K562 (cell line): Measurements from ENCODE around the gene RMC1. TPM values are rescaled to one million over a fixed set of nuclear protein-coding genes. Genes with fewer than 3 reads are reported as not detected.

Experiments used
- ATAC-seq: fragments of 200-7000 bp; cut with Tn5 transposase; 3 replicates; pipeline ENCODE4 v1.9.1; 2020; ENCODE audit warnings: moderate library complexity
- BruUV-seq: library from RNA; stranded (reverse); fragments of 400-500 nt; replicated peaks from 2 replicates; lab custom pipeline; 2021; lab: Mats Ljungman, UMichigan
- CTCF ChIA-PET: fragments of 300-600 bp; formaldehyde crosslinking; extraction: SDS; loops from one replicate; lab custom pipeline; 2021; ENCODE audit warnings: low intra/inter-chr PET ratio; lab: Yijun Ruan, JAX
- POLR2A ChIA-PET: fragments of 300-600, 350-650 bp; sonication (Branson Sonifier 250); formaldehyde crosslinking; extraction: SDS; loops from one replicate; lab custom pipeline; 2021; ENCODE audit warnings: antibody characterized with exemption, inconsistent platforms; lab: Yijun Ruan, JAX
- DNase-seq, 4 experiments: peaks; one replicate each; pipeline versions ENCODE4 v3.0.0 to v3.0.0-alpha.2; 2011 to 2018; ENCODE audit warnings: low spot score in 3 of 4, mixed read lengths in 3 of 4; ENCODE audit errors: extremely low read depth in 1 of 4
- FAIRE-seq: peaks from 2 replicates; lab custom pipeline; 2011; peaks lifted over from hg19 to GRCh38; lab: Jason Lieb, UNC
- H2AFZ ChIP-seq: 2 replicates; pipeline ENCODE4 v1.6.0; 2011; ENCODE audit warnings: low read depth, low read length, control low read depth, inconsistent platforms
- H3K27ac ChIP-seq: fragments of 200-600 bp; 3 replicates; pipeline ENCODE4 v1.8.0; 2011; ENCODE audit warnings: low read depth, mild to moderate bottlenecking, control low read depth, inconsistent platforms, low read length, moderate library complexity, mixed read lengths; ENCODE audit errors: extremely low read depth
- H3K27me3 ChIP-seq, 2 experiments: fragments of 300-600 bp in 1 of 2; 2 replicates in 1 of 2; 3 replicates in 1 of 2; pipeline versions ENCODE4 v1.6.0 to v1.8.0; 2011; ENCODE audit warnings: inconsistent platforms in 2 of 2, low read length in 2 of 2, mild to moderate bottlenecking in 1 of 2, mixed read lengths in 1 of 2, moderate library complexity in 1 of 2; ENCODE audit not compliant: control insufficient read depth in 2 of 2, insufficient read depth in 2 of 2
- H3K36me3 ChIP-seq: fragments of 300-600 bp; 3 replicates; pipeline ENCODE4 v1.8.0; 2011; ENCODE audit warnings: mild to moderate bottlenecking, low read length, inconsistent platforms; ENCODE audit not compliant: control insufficient read depth, insufficient read depth
- H3K4me1 ChIP-seq, 2 experiments: fragments of 200-600 bp in 1 of 2; replicated peaks in 1 of 2; 2 replicates in 1 of 2; 3 replicates in 1 of 2; pipeline versions ENCODE4 v1.5.1 to v1.8.0; 2011; ENCODE audit warnings: inconsistent platforms in 2 of 2, low read length in 2 of 2, mild to moderate bottlenecking in 1 of 2, mixed read lengths in 1 of 2, moderate library complexity in 1 of 2; ENCODE audit not compliant: control insufficient read depth in 2 of 2, insufficient read depth in 2 of 2
- H3K4me2 ChIP-seq: 2 replicates; pipeline ENCODE4 v1.6.1; 2011; ENCODE audit warnings: low read length, control low read depth, inconsistent platforms, mixed read lengths; ENCODE audit not compliant: insufficient read depth
- H3K4me3 ChIP-seq: fragments of 200-600 bp; sonication (generic), shearing (Covaris generic); 2 replicates; pipeline ENCODE4 v1.5.1; 2016; ENCODE audit warnings: control low read depth, inconsistent platforms
- H3K79me2 ChIP-seq: fragments of 200-600 bp; 3 replicates; pipeline ENCODE4 v1.8.0; 2011; ENCODE audit warnings: low read length, inconsistent platforms; ENCODE audit not compliant: control insufficient read depth, insufficient read depth
- H3K9ac ChIP-seq, 2 experiments: 2 replicates each; pipeline versions ENCODE4 v1.6.0 to v1.6.1; 2011; ENCODE audit warnings: low read depth in 2 of 2, low read length in 2 of 2, control low read depth in 1 of 2, inconsistent platforms in 1 of 2, mild to moderate bottlenecking in 1 of 2, mixed read lengths in 1 of 2; ENCODE audit not compliant: insufficient read depth in 1 of 2
- H3K9me1 ChIP-seq: one replicate; pipeline ENCODE4 v1.6.0; 2011; ENCODE audit warnings: inconsistent platforms, mild to moderate bottlenecking, low read length, moderate library complexity; ENCODE audit not compliant: control insufficient read depth, insufficient read depth
- H3K9me3 ChIP-seq: replicated peaks from 2 replicates; pipeline ENCODE4 v1.5.1; 2011; ENCODE audit warnings: low read depth, low read length, inconsistent platforms; ENCODE audit not compliant: control insufficient read depth, insufficient read depth
- H4K20me1 ChIP-seq: replicated peaks from 2 replicates; pipeline ENCODE4 v1.6.1; 2011; ENCODE audit warnings: low read length, inconsistent platforms, mixed read lengths; ENCODE audit not compliant: control insufficient read depth, insufficient read depth
- CCNT2 ChIP-seq: IDR thresholded peaks from 2 replicates; pipeline ENCODE4 v1.6.1; 2011; ENCODE audit warnings: borderline replicate concordance, low read depth, mild to moderate bottlenecking, moderate library complexity, mixed read lengths, low read length; ENCODE audit not compliant: insufficient read length; ENCODE audit errors: extremely low read depth
- GABPA ChIP-seq: fragments of 200-800 bp; sonication (Bioruptor generic); conservative IDR thresholded peaks from 2 replicates; pipeline ENCODE4 v1.6.1; 2016; ENCODE audit warnings: low read depth, missing genetic modification characterization, missing compliant biosample characterization
- MBD2 ChIP-seq: sonication (generic); IDR thresholded peaks from 2 replicates; pipeline ENCODE4 v1.6.1; 2016; ENCODE audit warnings: low read depth, borderline replicate concordance
- MTA2 ChIP-seq: fragments of 450-650 bp; IDR thresholded peaks from 2 replicates; pipeline ENCODE4 v1.6.1; 2016; ENCODE audit warnings: low read depth
- NR3C1 ChIP-seq: sonication (generic); formaldehyde crosslinking; IDR thresholded peaks from 2 replicates; pipeline ENCODE4 v1.8.1; 2022; ENCODE audit warnings: missing genetic modification reagents
- POLR2AphosphoS2 ChIP-seq: IDR thresholded peaks from 2 replicates; pipeline ENCODE4 v1.6.1; 2012; ENCODE audit warnings: low read length, improper control_type of control experiment
- POLR2B ChIP-seq: fragments of 450-650 bp; IDR thresholded peaks from 2 replicates; pipeline ENCODE4 v1.6.1; 2018; ENCODE audit warnings: low read depth; ENCODE audit not compliant: partially characterized antibody
- SP2 ChIP-seq: IDR thresholded peaks from 2 replicates; pipeline ENCODE4 v1.6.1; 2011; ENCODE audit warnings: mild to moderate bottlenecking, low read depth, low read length, moderate library complexity; ENCODE audit not compliant: poor library complexity, severe bottlenecking; ENCODE audit errors: extremely low read depth
- SPI1 ChIP-seq: IDR thresholded peaks from 2 replicates; pipeline ENCODE4 v1.6.1; 2011; ENCODE audit warnings: low read depth, low read length, control low read depth, borderline replicate concordance
- SUPT5H ChIP-seq: fragments of 450-650 bp; IDR thresholded peaks from 2 replicates; pipeline ENCODE4 v1.6.1; 2016
- TAF1 ChIP-seq: IDR thresholded peaks from 2 replicates; pipeline ENCODE4 v1.6.1; 2011; ENCODE audit warnings: mild to moderate bottlenecking, low read length, moderate library complexity; ENCODE audit not compliant: insufficient read depth, control insufficient read depth, severe bottlenecking; ENCODE audit errors: extremely low read depth
- ZKSCAN1 ChIP-seq: fragments of 150-350 bp; IDR thresholded peaks from 2 replicates; pipeline ENCODE4 v1.6.1; 2016; ENCODE audit warnings: low read depth, low read length
- ZNF121 ChIP-seq: sonication (generic); formaldehyde crosslinking; conservative IDR thresholded peaks from 2 replicates; pipeline ENCODE4 v1.8.0; 2022; ENCODE audit warnings: missing genetic modification reagents
- ZNF197 ChIP-seq: fragments of 200-800 bp; sonication (Bioruptor generic); IDR thresholded peaks from 2 replicates; pipeline ENCODE4 v1.6.1; 2016; ENCODE audit warnings: low read depth, missing genetic modification characterization, missing compliant biosample characterization
- ZNF212 ChIP-seq: fragments of 450-650 bp; formaldehyde crosslinking; IDR thresholded peaks from 2 replicates; pipeline ENCODE4 v1.4.0; 2020; ENCODE audit warnings: mild to moderate bottlenecking
- ZNF224 ChIP-seq: sonication (generic); formaldehyde crosslinking; IDR thresholded peaks from 2 replicates; pipeline ENCODE4 v1.8.0; 2022; ENCODE audit warnings: mild to moderate bottlenecking, missing genetic modification reagents
- ZNF23 ChIP-seq: fragments of 250-450 bp; sonication (Bioruptor Pico); IDR thresholded peaks from 2 replicates; pipeline ENCODE4 v1.4.0; 2020; ENCODE audit warnings: mild to moderate bottlenecking
- WGBS: fragments of 100-300 bp; shearing (Covaris generic); methylation state at CpG from one replicate; pipeline ENCODE4 v1.1.6; 2016; ENCODE audit warnings: low coverage, mixed read lengths; ENCODE audit not compliant: insufficient coverage; ENCODE audit errors: missing lambda C conversion rate; 5-methylcytosine and 5-hydroxymethylcytosine counted together
- in situ Hi-C: fragments of 300-500 bp; cut with MboI; formaldehyde crosslinking; loops from 4 replicates; pipeline ENCODE4 v1.15.0; 2018; ENCODE audit warnings: inconsistent platforms, mixed read lengths
- intact Hi-C: fragments of 100-400 bp; cut with micrococcal nuclease; formaldehyde crosslinking; loops from 2 replicates; pipeline ENCODE4 v1.14.2; 2022
- polyA plus RNA-seq, 8 experiments: library from polyadenylated mRNA; depleted of rRNA in 4 of 8; stranded (reverse) in 5 of 8; unstranded in 3 of 8; fragments of >200 nt; fragmentation: Nextera tagmentation in 2 of 8; fragmentation: Illumina TruSeq in 1 of 8; extraction: Ambion mirVana in 2 of 8; extraction: Trizol in 1 of 8; gene quantifications; 2 replicates each; pipeline versions ENCODE4 v1.2.1 to v1.2.3, GENCODE V29; 2011 to 2014; ENCODE audit warnings: inconsistent platforms in 1 of 8, missing spikeins in 1 of 8
- total RNA-seq, 7 experiments: library from RNA; depleted of rRNA in 6 of 7; stranded (reverse); fragments of >200 nt in 6 of 7; fragmentation: Illumina TruSeq in 2 of 7; extraction: Trizol in 2 of 7; gene quantifications; 2 replicates each; pipeline versions ENCODE4 v1.2.1 to v1.2.3, GENCODE V29; 2011 to 2021; ENCODE audit warnings: low replicate concordance in 1 of 7
- TF ChIP-seq, protein P1 (sequence below), 2 experiments: fragments of 450-650 bp in 1 of 2; sonication (generic) in 1 of 2; formaldehyde crosslinking; conservative IDR thresholded peaks; 2 replicates each; pipeline versions ENCODE4 v1.4.0 to v1.8.1; 2020 to 2022; ENCODE audit warnings: mild to moderate bottlenecking in 1 of 2, missing genetic modification reagents in 1 of 2
- TF ChIP-seq, protein P2 (sequence below): IDR thresholded peaks from 2 replicates; pipeline ENCODE4 v1.6.1; 2011; ENCODE audit not compliant: insufficient read length; ENCODE audit errors: extremely low read depth

RMC1 gene
- total and polyA plus RNA-seq, 9 of the 15 experiments (the other 6 are each of a cell fraction or from before 2014, with no cell fraction given) = 7.5 to 42.4 (median 35.5) TPM

DNA sequence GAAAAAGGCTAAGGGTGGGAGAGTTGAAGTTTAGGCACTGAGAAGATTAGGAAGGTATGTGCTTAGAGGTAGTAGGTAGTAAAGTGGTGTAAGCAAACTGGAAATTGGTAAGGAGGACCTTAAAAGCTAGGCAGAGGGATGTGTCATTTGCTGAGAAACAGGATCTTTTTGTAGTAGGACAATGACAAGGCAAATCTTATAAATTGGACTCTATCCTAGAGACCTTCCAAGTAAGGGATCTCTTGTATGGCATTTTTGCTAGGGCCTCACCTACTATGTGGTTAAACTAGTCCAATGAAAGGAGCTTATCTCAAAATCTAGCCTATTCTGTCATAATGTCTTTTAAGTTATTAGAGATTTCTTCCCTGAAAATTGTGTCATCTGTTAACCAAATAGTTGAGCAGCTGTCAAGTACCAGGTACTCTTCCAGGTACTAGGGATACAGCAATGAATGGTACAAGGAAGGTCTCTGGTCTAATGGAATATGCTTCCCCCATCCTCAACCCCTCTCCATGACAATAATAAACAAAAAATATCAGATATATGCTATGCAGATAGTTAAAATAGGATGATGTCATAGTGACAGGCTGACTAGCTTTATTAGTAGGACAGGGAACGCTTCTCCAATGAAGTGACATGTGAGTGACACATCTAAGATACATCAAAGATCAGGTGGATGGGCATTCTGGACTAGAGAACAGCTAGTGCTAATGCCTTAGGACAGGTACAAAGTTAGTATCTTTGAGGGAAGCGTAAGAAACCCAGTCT, 32.5 kb upstream of the RMC1 start (continued):
- TF ChIP-seq ZNF197 (no peak), ZNF212 (CRISPR knock-in tag) (no peak), GABPA (tag) (no peak)

DNA sequence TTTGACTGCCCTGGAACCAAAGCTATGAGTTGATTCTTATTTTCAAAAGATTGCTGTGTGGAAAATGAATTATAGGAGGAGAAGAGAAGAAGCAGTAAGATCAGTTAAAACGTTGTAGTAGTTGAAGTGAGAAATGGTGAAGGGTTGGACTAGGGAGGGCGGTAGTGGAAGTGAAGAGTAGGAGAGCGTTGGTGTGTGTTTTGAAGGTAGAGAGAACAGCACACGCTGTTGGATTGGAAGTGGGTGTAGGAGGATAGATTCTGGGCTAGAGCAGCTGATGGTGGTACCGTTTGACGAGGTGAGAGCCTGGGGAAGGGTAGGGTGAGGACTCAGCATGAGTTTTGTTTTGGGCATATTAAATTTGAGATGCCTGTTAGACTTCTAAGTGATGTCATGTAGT, 31.8 kb upstream of the RMC1 start:
- Histone ChIP-seq H3K27me3 (no peaks in the 10 kb centered on the region), H3K9me1 (no peaks in the 10 kb centered on the region), H3K79me2 (no peaks in the 10 kb centered on the region), H3K36me3 (peaks cover 88% of the 10 kb centered on the region), H3K9me3 (no peaks in the 10 kb centered on the region), H3K4me2 (no peak overlapping the region), H3K27ac (no peak overlapping the region), H4K20me1 (no peaks in the 10 kb centered on the region), H3K4me3 (no peak overlapping the region), H3K9ac (no peak overlapping the region), H2AFZ (no peak overlapping the region), H3K4me1 (no peaks in the 10 kb centered on the region)
- no peak for DNase-seq
- ATAC-seq = 0 out of 3 replicates have a peak, but pooled peaks have one; percentile 26
- intact Hi-C loops = no loop called here
- CTCF ChIA-PET = no interaction called here
- WGBS = 80% methylated on average over 6 of the region's 6 CpGs
- in situ Hi-C loops = no loop called here
- POLR2A ChIA-PET = interaction anchor here (1.0 to 1.6 kb wide), 4 partner anchors 9 to 16 kb away, joined by 3 to 6 read pairs (median 6); no protein-coding TSS in a partner anchor
- TF ChIP-seq SPI1 (no peak), MBD2 (no peak), POLR2AphosphoS2 (no peak), ZKSCAN1 (no peak), TAF1 (no peak), SUPT5H (0 out of 2 replicates have a peak, but pooled peaks have one; percentile 38), NR3C1 (no peak), ZNF224 (CRISPR knock-in tag) (no peak), ZNF121 (CRISPR knock-in tag) (no peak), POLR2B (peak; percentile 24), ZNF23 (no peak), SP2 (no peak), MTA2 (no peak), CCNT2 (no peak)
- TF ChIP-seq, protein P1, sequence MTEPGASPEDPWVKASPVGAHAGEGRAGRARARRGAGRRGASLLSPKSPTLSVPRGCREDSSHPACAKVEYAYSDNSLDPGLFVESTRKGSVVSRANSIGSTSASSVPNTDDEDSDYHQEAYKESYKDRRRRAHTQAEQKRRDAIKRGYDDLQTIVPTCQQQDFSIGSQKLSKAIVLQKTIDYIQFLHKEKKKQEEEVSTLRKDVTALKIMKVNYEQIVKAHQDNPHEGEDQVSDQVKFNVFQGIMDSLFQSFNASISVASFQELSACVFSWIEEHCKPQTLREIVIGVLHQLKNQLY (CRISPR knock-in tag; conservative IDR thresholded peaks at IDR 0.05) = no peak
- TF ChIP-seq, protein P2, sequence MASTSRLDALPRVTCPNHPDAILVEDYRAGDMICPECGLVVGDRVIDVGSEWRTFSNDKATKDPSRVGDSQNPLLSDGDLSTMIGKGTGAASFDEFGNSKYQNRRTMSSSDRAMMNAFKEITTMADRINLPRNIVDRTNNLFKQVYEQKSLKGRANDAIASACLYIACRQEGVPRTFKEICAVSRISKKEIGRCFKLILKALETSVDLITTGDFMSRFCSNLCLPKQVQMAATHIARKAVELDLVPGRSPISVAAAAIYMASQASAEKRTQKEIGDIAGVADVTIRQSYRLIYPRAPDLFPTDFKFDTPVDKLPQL = no peak
- no TSS peak for BruUV-seq
- FAIRE-seq = no peak
